Sigmoid colon (tissue), 7 donors: ENCODE measurements around the gene ATXN1. TPM values are rescaled to one million over a fixed set of nuclear protein-coding genes. Genes with fewer than 3 reads are reported as not detected.
A peak's percentile ranks its signal among the peaks of the same experiment; 100 is the strongest.

ENCODE experiments used
- DNase-seq: peaks from one replicate; pipeline ENCODE4 v3.0.0-alpha.2; 2019
- H3K27ac ChIP-seq, 4 donors: fragments of 200-600 bp; sonication (generic); one replicate each; pipeline ENCODE4 v1.5.1; 2016 to 2019; ENCODE audit warnings: mild to moderate bottlenecking in 1 of 4
- H3K27me3 ChIP-seq, 3 donors: fragments of 200-600 bp; sonication (generic); one replicate each; pipeline ENCODE4 v1.5.1; 2019; ENCODE audit warnings: mild to moderate bottlenecking in 1 of 3
- H3K36me3 ChIP-seq, 4 donors: fragments of 200-600 bp; sonication (generic); one replicate each; pipeline ENCODE4 v1.5.1; 2016 to 2019
- H3K4me1 ChIP-seq, 4 donors: fragments of 200-600 bp; sonication (generic); one replicate each; pipeline ENCODE4 v1.5.1; 2017 to 2019
- H3K4me3 ChIP-seq, 4 donors: fragments of 200-600 bp; sonication (generic); one replicate each; pipeline ENCODE4 v1.5.1; 2017 to 2019; ENCODE audit warnings: mild to moderate bottlenecking in 2 of 4, moderate library complexity in 1 of 4
- H3K9me3 ChIP-seq, 4 donors: fragments of 200-600 bp in 3 of 4; sonication (generic) in 3 of 4; one replicate each; pipeline versions ENCODE4 v1.5.1 to v1.6.1; 2013 to 2019
- EP300 ChIP-seq, 4 donors: sonication (generic); formaldehyde crosslinking; IDR thresholded peaks; one replicate each; pipeline ENCODE4 v1.6.1; 2017; ENCODE audit warnings: antibody characterized with exemption in 4 of 4
- POLR2A ChIP-seq, 2 donors: fragments of 450-650 bp; IDR thresholded peaks; one replicate each; pipeline ENCODE4 v1.6.1; 2016; ENCODE audit warnings: antibody characterized with exemption in 2 of 2, mild to moderate bottlenecking in 2 of 2, moderate library complexity in 2 of 2
- POLR2AphosphoS5 ChIP-seq, 4 donors: sonication (generic); formaldehyde crosslinking; IDR thresholded peaks; one replicate each; pipeline ENCODE4 v1.6.1; 2017; ENCODE audit warnings: antibody characterized with exemption in 4 of 4
- WGBS, 2 donors: extraction: QIAGEN DNeasy Blood & Tissue Kit; methylation state at CpG; one replicate each; pipeline ENCODE4 v1.1.7; 2013; 5-methylcytosine and 5-hydroxymethylcytosine counted together
- intact Hi-C: fragments of 100-400 bp; cut with DNase I; formaldehyde crosslinking; loops from one replicate; pipeline ENCODE4 v1.15.1; 2023
- polyA plus RNA-seq, 3 donors: library from polyadenylated mRNA; stranded (reverse); fragments of 200-250 nt; gene quantifications; one replicate each; pipeline ENCODE4 v1.2.3, GENCODE V29; 2013
- total RNA-seq, 4 donors: library from RNA; depleted of rRNA; stranded (reverse); fragments of >200 nt; gene quantifications; one replicate each; pipeline ENCODE4 v1.1.0, GENCODE V29; 2016
- TF ChIP-seq, protein P1 (sequence below), 4 experiments: fragments of 450-650 bp in 3 of 4; fragments of 200-600 bp in 1 of 4; IDR thresholded peaks; one replicate each; pipeline ENCODE4 v1.5.1; 2016 to 2019; ENCODE audit warnings: antibody characterized with exemption in 4 of 4, mild to moderate bottlenecking in 3 of 4, moderate library complexity in 2 of 4
- donor health status: healthy with polysubstance abuse.
- donor health status: Bipolar disorder and iron deficiency.
- donor health status: healthy.

The ATXN1 gene
- total and polyA plus RNA-seq, 7 donors = 4.8 to 95.3 (median 37.7) TPM

DNA sequence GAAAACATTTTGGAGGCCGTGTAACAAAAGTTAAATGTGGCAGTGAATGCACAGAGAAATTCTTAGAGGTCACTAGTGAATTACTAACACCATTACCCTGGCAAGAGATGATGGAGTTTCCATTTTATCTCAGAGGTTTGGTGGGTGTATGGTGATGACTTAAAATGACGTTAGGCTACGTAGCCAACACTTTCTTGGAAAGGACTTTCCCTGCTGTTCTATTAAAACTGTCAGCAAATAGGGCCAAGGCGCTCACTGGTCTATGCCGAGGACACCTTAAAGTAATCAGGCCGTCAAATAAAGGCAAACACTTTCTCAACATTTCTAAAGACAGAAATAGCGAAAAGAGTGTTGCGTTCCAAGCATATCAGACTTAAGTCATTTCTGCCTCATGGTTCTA is 362.1 kb downstream of the ATXN1 start:
- no peak for DNase-seq
- Histone ChIP-seq H3K27me3 (no peaks in the 10 kb centered on the region), H3K4me1 (peaks cover 0 to 70% (median 57%) of the 10 kb centered on the region in 4 donors), H3K36me3 (no peaks in the 10 kb centered on the region), H3K4me3 (no peak overlapping the region), H3K9me3 (no peaks in the 10 kb centered on the region), H3K27ac (peak overlapping the region; percentile 4 to 76 (median 66))
- TF ChIP-seq POLR2A (IDR thresholded peaks at IDR 0.05) = no peak
- peak in 3 of 4 donors; percentile 53 to 71 (median 66) for TF ChIP-seq EP300 (IDR thresholded peaks at IDR 0.05)
- TF ChIP-seq, protein P1, sequence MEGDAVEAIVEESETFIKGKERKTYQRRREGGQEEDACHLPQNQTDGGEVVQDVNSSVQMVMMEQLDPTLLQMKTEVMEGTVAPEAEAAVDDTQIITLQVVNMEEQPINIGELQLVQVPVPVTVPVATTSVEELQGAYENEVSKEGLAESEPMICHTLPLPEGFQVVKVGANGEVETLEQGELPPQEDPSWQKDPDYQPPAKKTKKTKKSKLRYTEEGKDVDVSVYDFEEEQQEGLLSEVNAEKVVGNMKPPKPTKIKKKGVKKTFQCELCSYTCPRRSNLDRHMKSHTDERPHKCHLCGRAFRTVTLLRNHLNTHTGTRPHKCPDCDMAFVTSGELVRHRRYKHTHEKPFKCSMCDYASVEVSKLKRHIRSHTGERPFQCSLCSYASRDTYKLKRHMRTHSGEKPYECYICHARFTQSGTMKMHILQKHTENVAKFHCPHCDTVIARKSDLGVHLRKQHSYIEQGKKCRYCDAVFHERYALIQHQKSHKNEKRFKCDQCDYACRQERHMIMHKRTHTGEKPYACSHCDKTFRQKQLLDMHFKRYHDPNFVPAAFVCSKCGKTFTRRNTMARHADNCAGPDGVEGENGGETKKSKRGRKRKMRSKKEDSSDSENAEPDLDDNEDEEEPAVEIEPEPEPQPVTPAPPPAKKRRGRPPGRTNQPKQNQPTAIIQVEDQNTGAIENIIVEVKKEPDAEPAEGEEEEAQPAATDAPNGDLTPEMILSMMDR (IDR thresholded peaks at IDR 0.05) = no peak
- TF ChIP-seq POLR2AphosphoS5 (IDR thresholded peaks at IDR 0.05) = peak; percentile 60 to 84 (median 75)
- WGBS, 2 donors = 79 to 82% methylated on average over 8 of the region's 8 CpGs
- intact Hi-C loops = no loop called here

DNA sequence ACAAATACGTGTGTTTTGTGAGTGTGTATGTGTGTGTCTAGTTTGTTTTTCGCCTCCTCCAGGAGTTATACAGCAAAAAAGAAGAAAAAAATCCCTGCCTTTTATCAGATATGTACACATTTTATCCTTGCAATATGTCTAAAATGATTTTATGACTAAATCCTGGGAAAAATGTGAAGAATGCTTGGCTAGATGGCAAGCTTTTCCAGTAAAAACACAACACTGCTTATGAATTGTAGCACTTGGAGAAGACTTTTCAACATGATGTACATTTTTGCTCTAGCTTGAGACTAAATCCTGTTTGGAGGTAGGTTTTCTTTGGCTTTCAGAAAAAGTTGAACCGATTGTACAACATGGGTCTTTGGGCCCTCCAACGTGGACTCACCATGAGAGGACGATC is 362.7 kb downstream of the ATXN1 start:
- peaks cover 0 to 64% (median 51%) of the 10 kb centered on the region in 4 donors for H3K4me1 ChIP-seq
- WGBS, 2 donors = 88 to 95% methylated on average over 5 of the region's 5 CpGs
- H3K36me3 ChIP-seq = no peaks in the 10 kb centered on the region
- H3K9me3 ChIP-seq = no peaks in the 10 kb centered on the region
- no peak for DNase-seq
- TF ChIP-seq POLR2AphosphoS5 (IDR thresholded peaks at IDR 0.05) (no peak), EP300 (IDR thresholded peaks at IDR 0.05) (no peak), POLR2A (IDR thresholded peaks at IDR 0.05) (no peak)
- TF ChIP-seq, protein P1 (IDR thresholded peaks at IDR 0.05) = no peak
- peak overlapping the region; percentile 4 to 76 (median 66) for H3K27ac ChIP-seq
- intact Hi-C loops = no loop called here
- no peak overlapping the region for H3K4me3 ChIP-seq
- no peaks in the 10 kb centered on the region for H3K27me3 ChIP-seq

DNA sequence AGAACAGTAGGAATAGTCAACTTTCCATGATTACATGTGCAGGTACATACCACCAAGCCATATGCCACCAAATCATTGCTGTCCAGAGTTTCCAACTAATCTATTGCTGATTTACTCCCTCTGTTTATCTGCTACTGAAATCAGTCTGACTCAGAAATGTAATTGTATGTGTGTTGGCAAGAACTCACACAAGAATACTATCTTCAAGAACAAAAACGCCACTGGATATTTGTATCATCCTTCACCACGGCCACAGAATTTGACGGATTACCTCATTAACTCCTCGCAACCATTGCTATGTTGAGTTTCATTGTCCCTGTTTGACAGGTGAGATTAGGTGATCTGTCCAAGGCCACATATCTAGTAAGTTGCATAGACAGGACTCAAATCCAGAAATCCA is 363.6 kb downstream of the ATXN1 start:
- WGBS, 2 donors = 78 to 84% methylated on average over 4 of the region's 4 CpGs
- peak overlapping the region in 1 of 4 donors; percentile 76 for H3K27ac ChIP-seq
- H3K36me3 ChIP-seq = no peaks in the 10 kb centered on the region
- no peak for DNase-seq
- H3K4me3 ChIP-seq = no peak overlapping the region
- intact Hi-C loops = no loop called here
- no peaks in the 10 kb centered on the region for H3K27me3 ChIP-seq
- H3K4me1 ChIP-seq = peaks cover 0 to 57% (median 44%) of the 10 kb centered on the region in 4 donors
- TF ChIP-seq POLR2AphosphoS5 (IDR thresholded peaks at IDR 0.05) (no peak), POLR2A (IDR thresholded peaks at IDR 0.05) (no peak)
- no peaks in the 10 kb centered on the region for H3K9me3 ChIP-seq

DNA sequence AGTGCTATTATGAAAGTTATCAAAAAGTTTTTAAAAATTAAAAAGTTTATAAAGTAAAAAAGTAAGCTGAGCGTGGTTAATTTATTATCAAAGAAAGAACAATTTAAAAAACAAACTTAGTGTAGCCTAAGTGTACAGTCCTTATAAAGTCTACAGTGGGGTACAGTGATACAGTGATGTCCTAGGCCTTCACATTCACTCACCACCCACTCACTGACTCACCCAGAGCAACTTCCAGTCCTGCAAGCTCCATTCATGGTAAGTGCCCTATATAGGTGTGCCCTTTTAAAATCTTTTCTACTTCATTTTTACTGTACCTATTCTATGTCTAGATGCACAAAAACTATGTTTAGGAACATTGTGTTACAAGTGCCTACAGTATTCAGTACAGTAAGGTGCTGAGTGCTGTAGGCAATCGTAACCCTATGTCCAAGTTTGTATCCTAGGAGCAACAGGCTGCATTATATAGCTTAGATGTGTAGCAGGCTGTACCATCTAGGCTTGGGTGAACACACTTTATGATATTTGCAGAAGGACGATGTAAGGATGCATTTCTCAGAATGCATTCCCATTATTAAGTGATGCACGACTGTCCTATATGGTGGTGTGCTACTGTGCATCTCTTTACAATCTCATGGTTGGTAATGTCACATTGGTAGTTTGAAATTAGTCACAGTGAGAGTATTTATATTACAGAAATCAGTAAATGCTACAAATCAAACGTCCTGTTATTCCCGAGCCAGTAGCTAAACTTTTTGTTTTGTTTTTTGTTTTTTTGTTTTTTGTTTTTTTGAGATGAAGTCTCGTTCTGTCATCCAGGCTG is 364.6 kb downstream of the ATXN1 start:
- 78 to 84% methylated on average over 7 of the region's 7 CpGs for WGBS, 2 donors
- H3K36me3 ChIP-seq = no peaks in the 10 kb centered on the region
- no peak for DNase-seq
- H3K4me1 ChIP-seq = peaks cover 0 to 57% (median 44%) of the 10 kb centered on the region in 4 donors
- TF ChIP-seq POLR2A (IDR thresholded peaks at IDR 0.05) (no peak), EP300 (IDR thresholded peaks at IDR 0.05) (no peak), POLR2AphosphoS5 (IDR thresholded peaks at IDR 0.05) (no peak)
- TF ChIP-seq, protein P1 (IDR thresholded peaks at IDR 0.05) = no peak
- intact Hi-C loops = no loop called here
- H3K27ac ChIP-seq = no peak overlapping the region
- H3K9me3 ChIP-seq = no peaks in the 10 kb centered on the region
- H3K27me3 ChIP-seq = no peaks in the 10 kb centered on the region
- H3K4me3 ChIP-seq = no peak overlapping the region

DNA sequence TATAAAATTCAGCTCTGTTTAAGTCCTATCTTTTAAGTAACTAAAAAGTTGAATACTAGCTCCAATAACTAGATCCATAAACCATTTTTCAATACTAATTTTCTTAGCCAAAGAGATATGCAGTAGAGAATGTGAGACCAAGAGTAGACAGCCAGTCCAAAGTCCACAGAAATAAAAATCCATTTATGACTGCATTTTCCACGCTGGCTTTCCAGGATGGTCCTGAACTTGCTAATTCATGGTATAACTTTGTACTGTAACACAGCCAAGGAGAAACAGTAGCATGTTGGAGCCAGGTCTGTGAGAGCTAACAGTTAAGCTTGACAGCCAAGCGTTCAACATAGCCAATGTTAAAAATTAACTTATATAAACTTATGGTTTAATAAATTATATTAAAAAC is 366.6 kb downstream of the ATXN1 start:
- intact Hi-C loops = no loop called here
- TF ChIP-seq POLR2A (IDR thresholded peaks at IDR 0.05) (no peak), EP300 (IDR thresholded peaks at IDR 0.05) (no peak), POLR2AphosphoS5 (IDR thresholded peaks at IDR 0.05) (no peak)
- TF ChIP-seq, protein P1 (IDR thresholded peaks at IDR 0.05) = no peak
- Histone ChIP-seq H3K9me3 (no peaks in the 10 kb centered on the region), H3K27ac (no peak overlapping the region), H3K4me3 (no peak overlapping the region), H3K36me3 (no peaks in the 10 kb centered on the region), H3K4me1 (peaks cover 0 to 43% (median 31%) of the 10 kb centered on the region in 4 donors), H3K27me3 (no peaks in the 10 kb centered on the region)
- 22 to 79% methylated on average over 2 of the region's 2 CpGs for WGBS, 2 donors
- DNase-seq = no peak
